Measurements from ENCODE around the gene CAV2. TPM values are rescaled to one million over a fixed set of nuclear protein-coding genes. Genes with fewer than 3 reads are reported as not detected.
A peak's percentile ranks its signal among the peaks of the same experiment; 100 is the strongest.

Gene CAV2
- total and polyA plus RNA-seq, 9 of the 15 experiments (the other 6 are each of a cell fraction or from before 2014, with no cell fraction given), result 16.1 to 137 (median 38.3) TPM

- Histone ChIP-seq H3K79me2 (ENCODE audit: control insufficient read depth, insufficient read depth, low read length) (no peaks in the 10 kb centered on the region), H3K27me3 (ENCODE audit: control insufficient read depth in 2 of 2, insufficient read depth in 2 of 2, low read length in 2 of 2) (no peaks in the 10 kb centered on the region), H4K20me1 (replicated peaks; ENCODE audit: control insufficient read depth, insufficient read depth, low read length) (no peaks in the 10 kb centered on the region), H2AFZ (ENCODE audit: low read depth, low read length) (no peak overlapping the region), H3K4me1 (replicated peaks in 1 of 2; ENCODE audit: control insufficient read depth in 2 of 2, insufficient read depth in 2 of 2, low read length in 2 of 2) (peaks cover 0 to 19% of the 10 kb centered on the region in 2 experiments; a peak in 3 of 5 replicates), H3K27ac (ENCODE audit: extremely low read depth, low read depth, low read length) (no peak overlapping the region), H3K4me2 (ENCODE audit: insufficient read depth, low read length) (no peak overlapping the region), H3K4me3 (no peak overlapping the region), H3K9me1 (ENCODE audit: control insufficient read depth, insufficient read depth, low read length) (no peaks in the 10 kb centered on the region), H3K9ac (ENCODE audit: insufficient read depth in 1 of 2, low read depth in 2 of 2, low read length in 2 of 2) (no peak overlapping the region), H3K36me3 (ENCODE audit: control insufficient read depth, insufficient read depth, low read length) (peaks cover 20% of the 10 kb centered on the region), H3K9me3 (replicated peaks; ENCODE audit: control insufficient read depth, insufficient read depth, low read depth, low read length) (no peaks in the 10 kb centered on the region)
- intact Hi-C loops (cut with micrococcal nuclease) (loop anchor here (10.0 kb wide), 1 partner anchor 445 kb away; the partner anchor contains the start of gene ST7), in situ Hi-C loops (cut with MboI) (loop anchor here (10.0 kb wide), 1 partner anchor 1875 kb away; no protein-coding TSS in a partner anchor)
- CTCF ChIA-PET (ENCODE audit: low intra/inter-chr PET ratio), result no interaction called here
- FAIRE-seq (no peak), DNase-seq (ENCODE audit: extremely low read depth in 1 of 4, low spot score in 3 of 4) (no peak), ATAC-seq (no peak)
- BruUV-seq (replicated peaks), result no TSS peak
- WGBS (ENCODE audit: insufficient coverage, low coverage, missing lambda C conversion rate), result 73% methylated on average over 7 of the region's 7 CpGs
- POLR2A ChIA-PET, result no interaction called here
- TF ChIP-seq HMBOX1 (IDR thresholded peaks at IDR 0.05), result peak; percentile 86
- TF ChIP-seq LARP7 (IDR thresholded peaks at IDR 0.05), result no peak
- no peak for TF ChIP-seq ZNF140 (CRISPR knock-in tag; IDR thresholded peaks at IDR 0.05)
- no peak for TF ChIP-seq ZNF232 (CRISPR knock-in tag; IDR thresholded peaks at IDR 0.05)
- TF ChIP-seq ZNF740 (CRISPR knock-in tag; IDR thresholded peaks at IDR 0.05), result no peak
- 0 out of 4 replicates have a peak, but pooled peaks of 1 of the 2 experiments have one; percentile 11 for TF ChIP-seq ZNF740 (tag; IDR thresholded peaks at IDR 0.05)
- TF ChIP-seq HCFC1 (IDR thresholded peaks at IDR 0.05; ENCODE audit: low read depth, low read length), result no peak
- no peak for TF ChIP-seq ZBTB34 (CRISPR knock-in tag; IDR thresholded peaks at IDR 0.05)
- TF ChIP-seq SRSF3 (IDR thresholded peaks at IDR 0.05; ENCODE audit: insufficient read depth, low read length), result no peak
- TF ChIP-seq KDM1A (IDR thresholded peaks at IDR 0.05), result 0 out of 4 replicates have a peak, but pooled peaks of 1 of the 2 experiments have one; percentile 9
- no peak for TF ChIP-seq ELF2 (CRISPR knock-in tag; IDR thresholded peaks at IDR 0.05)
- TF ChIP-seq SIN3A (IDR thresholded peaks at IDR 0.05; ENCODE audit: borderline replicate concordance in 2 of 2, control insufficient read depth in 1 of 2, low read depth in 2 of 2, low read length in 2 of 2), result no peak
- no peak for TF ChIP-seq MAFG (tag; conservative IDR thresholded peaks at IDR 0.05)
- no peak for TF ChIP-seq PHF8 (IDR thresholded peaks at IDR 0.05; ENCODE audit: borderline replicate concordance, low read length)
- no peak for TF ChIP-seq SIX5 (IDR thresholded peaks at IDR 0.05; ENCODE audit: borderline replicate concordance in 1 of 2, insufficient read depth in 1 of 2, low read depth in 1 of 2, low read length in 2 of 2)
- no peak for TF ChIP-seq FOXJ3 (CRISPR knock-in tag; IDR thresholded peaks at IDR 0.05)
- TF ChIP-seq GMEB1 (CRISPR knock-in tag; IDR thresholded peaks at IDR 0.05), result no peak
- TF ChIP-seq ZNF76 (CRISPR knock-in tag; IDR thresholded peaks at IDR 0.05; ENCODE audit: borderline replicate concordance), result no peak
These were observed 10.5 kb downstream of the CAV2 start for GRCh38 chr7:116509982-116510579.

All from K562 (cell line).